Dermis microvascular lymphatic vessel endothelial cell (primary cell): ENCODE measurements around the gene HS3ST4. TPM values are rescaled to one million over a fixed set of nuclear protein-coding genes. Genes with fewer than 3 reads are reported as not detected.
"Not testable (repeated sequence)": the region's sequence is repeated elsewhere in the genome, so short reads cannot be mapped to it uniquely, and the experiment has no call there.

Experiments used
- DNase-seq, 2 donors: peaks; one replicate each; pipeline versions ENCODE4 v3.0.0 to v3.0.0-alpha.2; 2010; ENCODE audit warnings: low read depth in 2 of 2
- total RNA-seq: library from RNA; depleted of rRNA; stranded (reverse); fragments of >200 nt; gene quantifications from 2 replicates; pipeline ENCODE4 v1.2.1, GENCODE V29; 2014

The HS3ST4 gene
- total RNA-seq, 1 donor from 2014 or later, result not detected

- DNase-seq, result no peak
These were observed 297.1 kb downstream of the HS3ST4 start for GRCh38 chr16:25988882-25989281.

GRCh38 chr16:25996052-25996451, 304.3 kb downstream of the HS3ST4 start:
- DNase-seq, result no peak

GRCh38 chr16:26005336-26005735, 313.6 kb downstream of the HS3ST4 start:
- no peak for DNase-seq

GRCh38 chr16:26012376-26012775, 320.6 kb downstream of the HS3ST4 start:
- no peak for DNase-seq

GRCh38 chr16:26015776-26016175, 324.0 kb downstream of the HS3ST4 start:
- no peak for DNase-seq

GRCh38 chr16:26016989-26017388, 325.2 kb downstream of the HS3ST4 start:
- DNase-seq, result no peak

- DNase-seq, result no peak
These were observed 327.9 kb downstream of the HS3ST4 start for GRCh38 chr16:26019381-26020242.

GRCh38 chr16:26026709-26027450, 335.1 kb downstream of the HS3ST4 start:
- no peak for DNase-seq

- DNase-seq, result no peak
These were observed 339.5 kb downstream of the HS3ST4 start for GRCh38 chr16:26031286-26031685.

GRCh38 chr16:26032661-26033060, 340.9 kb downstream of the HS3ST4 start:
- not testable (repeated sequence) for DNase-seq

GRCh38 chr16:26041952-26042668, 350.4 kb downstream of the HS3ST4 start:
- DNase-seq, result no peak

- no peak for DNase-seq
These were observed 358.7 kb downstream of the HS3ST4 start for GRCh38 chr16:26050472-26050871.

GRCh38 chr16:26051063-26051462, 359.3 kb downstream of the HS3ST4 start:
- no peak for DNase-seq

GRCh38 chr16:26053889-26054288, 362.1 kb downstream of the HS3ST4 start:
- DNase-seq, result no peak

GRCh38 chr16:26058326-26058725, 366.6 kb downstream of the HS3ST4 start:
- DNase-seq, result no peak

- no peak for DNase-seq
These were observed 378.7 kb downstream of the HS3ST4 start for GRCh38 chr16:26070302-26071100.

GRCh38 chr16:26071101-26071866, 379.5 kb downstream of the HS3ST4 start:
- no peak for DNase-seq

- no peak for DNase-seq
These were observed 387.1 kb downstream of the HS3ST4 start for GRCh38 chr16:26078716-26079355.

- DNase-seq, result no peak
These were observed 395.3 kb downstream of the HS3ST4 start for GRCh38 chr16:26087091-26087490.

- DNase-seq, result no peak
These were observed 399.8 kb downstream of the HS3ST4 start for GRCh38 chr16:26091511-26091910.
